GM19328 (cell line): ENCODE data around the gene CYP2E1.
A peak's percentile ranks its signal among the peaks of the same experiment; 100 is the strongest.
"Not testable (repeated sequence)": the region's sequence is repeated elsewhere in the genome, so short reads cannot be mapped to it uniquely, and the experiment has no call there.

Experiments
- ATAC-seq: cut with Tn5 transposase; IDR thresholded peaks from one replicate; pipeline ENCODE4 v1.9.1; 2021; ENCODE audit warnings: mild to moderate bottlenecking, moderate library complexity; ENCODE audit not compliant: unreplicated experiment

Gene CYP2E1

DNA sequence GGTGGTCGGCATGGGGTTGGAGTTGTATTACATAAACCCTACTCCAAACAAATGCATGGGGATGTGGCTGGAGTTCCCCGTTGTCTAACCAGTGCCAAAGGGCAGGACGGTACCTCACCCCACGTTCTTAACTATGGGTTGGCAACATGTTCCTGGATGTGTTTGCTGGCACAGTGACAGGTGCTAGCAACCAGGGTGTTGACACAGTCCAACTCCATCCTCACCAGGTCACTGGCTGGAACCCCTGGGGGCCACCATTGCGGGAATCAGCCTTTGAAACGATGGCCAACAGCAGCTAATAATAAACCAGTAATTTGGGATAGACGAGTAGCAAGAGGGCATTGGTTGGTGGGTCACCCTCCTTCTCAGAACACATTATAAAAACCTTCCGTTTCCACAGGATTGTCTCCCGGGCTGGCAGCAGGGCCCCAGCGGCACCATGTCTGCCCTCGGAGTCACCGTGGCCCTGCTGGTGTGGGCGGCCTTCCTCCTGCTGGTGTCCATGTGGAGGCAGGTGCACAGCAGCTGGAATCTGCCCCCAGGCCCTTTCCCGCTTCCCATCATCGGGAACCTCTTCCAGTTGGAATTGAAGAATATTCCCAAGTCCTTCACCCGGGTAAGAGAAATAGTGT, at the start of gene CYP2E1:
CYP2E1 (plus strand) TSS at position 407 of the 632 bp plus-strand sequence; CDS start at position 440, 33 bp downstream.
- no peak for ATAC-seq

DNA sequence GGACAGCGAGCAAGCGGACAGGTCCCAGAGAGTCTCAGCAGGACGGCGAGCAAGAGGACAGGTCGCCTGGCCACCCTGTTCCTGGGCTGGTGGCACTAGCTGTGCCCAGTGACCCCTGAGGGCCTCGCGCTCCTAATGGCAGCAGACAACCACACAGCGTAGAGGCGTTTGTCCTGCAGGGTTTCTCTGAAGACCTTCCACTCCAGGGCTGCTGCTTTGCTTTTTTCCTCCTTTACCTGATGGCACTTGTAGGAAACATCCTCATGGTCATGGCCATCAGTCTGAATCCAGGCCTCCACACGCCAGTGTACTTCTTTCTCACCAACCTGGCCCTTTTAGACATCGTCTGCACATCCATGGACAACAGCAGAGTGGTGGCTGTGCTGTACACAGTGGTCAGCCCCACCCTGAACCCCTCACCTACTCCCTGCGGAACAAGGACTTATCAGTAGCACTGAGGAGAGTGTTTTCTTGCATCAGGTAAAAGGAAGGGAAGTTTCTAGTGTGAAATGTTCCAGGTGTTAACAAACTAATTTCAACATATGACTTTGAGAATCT, 46.0 kb upstream of the CYP2E1 start:
- no peak for ATAC-seq

DNA sequence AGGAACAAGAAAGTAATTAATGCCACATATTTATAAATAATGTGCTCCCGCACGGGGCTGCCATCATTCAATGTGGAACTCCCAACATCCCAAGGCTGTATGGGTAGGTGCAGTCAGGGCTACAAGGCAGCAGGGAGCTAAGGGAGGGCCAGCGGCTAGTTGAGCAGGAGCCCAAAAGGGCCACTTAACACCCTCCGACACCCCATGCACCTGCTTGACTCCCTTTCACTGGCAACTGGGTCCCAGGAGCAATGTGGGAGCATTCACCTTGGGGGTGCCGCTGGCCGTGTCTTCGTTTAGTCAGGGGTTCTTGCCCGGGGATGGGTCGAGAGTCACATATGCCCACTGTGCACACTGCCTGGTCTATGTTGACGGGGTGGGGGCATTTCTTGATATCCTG, 45.5 kb upstream of the CYP2E1 start:
- ATAC-seq: no peak

DNA sequence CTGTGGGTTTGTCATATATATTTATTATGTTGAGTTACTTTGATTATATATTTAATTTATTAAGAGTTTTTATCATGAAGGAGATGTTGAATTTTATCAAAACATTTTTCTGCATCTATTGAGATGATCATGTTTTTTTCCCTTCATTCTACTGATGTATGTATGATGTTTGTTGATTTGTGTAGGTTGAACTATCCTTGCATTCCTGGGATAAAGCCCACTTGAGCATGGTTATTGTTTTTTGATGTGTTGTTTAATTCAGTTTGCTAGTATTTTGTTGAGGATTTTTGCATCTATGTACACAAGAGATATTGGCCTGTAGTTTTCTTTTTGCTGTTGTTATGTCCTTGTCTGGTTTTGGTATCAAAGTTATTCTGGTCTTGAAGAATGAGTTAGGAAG, 42.3 kb upstream of the CYP2E1 start:
- ATAC-seq: no peak

DNA sequence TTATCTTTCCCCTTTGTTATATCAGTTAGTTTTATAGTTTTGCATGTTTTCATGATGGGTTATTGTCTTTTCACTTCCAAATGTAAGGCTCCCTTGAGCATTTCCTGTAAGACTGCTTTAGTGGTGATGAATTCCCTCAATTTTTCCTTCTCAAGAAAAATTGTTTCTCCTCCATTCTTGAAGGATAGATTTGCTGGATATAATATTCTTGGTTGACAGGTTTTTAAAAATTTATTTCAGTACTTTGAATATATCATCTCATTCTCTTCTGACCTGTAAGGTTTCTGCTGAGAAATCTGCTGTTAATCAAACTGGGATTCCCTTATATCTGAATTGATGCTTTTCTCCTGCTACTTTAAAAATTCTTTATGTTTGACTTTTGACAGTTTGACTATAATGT, 40.1 kb upstream of the CYP2E1 start:
- no peak for ATAC-seq

DNA sequence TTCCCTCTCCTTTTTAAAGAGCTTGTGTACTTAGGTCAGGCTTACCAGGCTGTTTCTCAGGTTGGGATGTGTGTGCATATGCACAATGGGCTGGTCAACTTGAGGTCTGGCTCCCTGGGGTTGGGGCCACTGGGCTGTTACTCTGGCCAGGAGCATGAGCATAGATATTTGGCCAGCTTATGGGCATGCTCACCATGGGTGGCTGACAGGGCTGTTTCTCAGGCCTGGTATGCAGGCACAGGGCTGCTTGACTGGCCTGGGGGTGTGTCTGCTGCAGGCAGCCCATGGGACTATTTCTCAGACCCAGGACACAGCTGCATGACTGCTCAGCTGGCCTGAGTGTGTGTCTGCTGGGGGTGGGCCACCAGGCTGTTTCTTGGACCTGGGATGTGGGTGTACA, 38.8 kb upstream of the CYP2E1 start:
- no peak for ATAC-seq

DNA sequence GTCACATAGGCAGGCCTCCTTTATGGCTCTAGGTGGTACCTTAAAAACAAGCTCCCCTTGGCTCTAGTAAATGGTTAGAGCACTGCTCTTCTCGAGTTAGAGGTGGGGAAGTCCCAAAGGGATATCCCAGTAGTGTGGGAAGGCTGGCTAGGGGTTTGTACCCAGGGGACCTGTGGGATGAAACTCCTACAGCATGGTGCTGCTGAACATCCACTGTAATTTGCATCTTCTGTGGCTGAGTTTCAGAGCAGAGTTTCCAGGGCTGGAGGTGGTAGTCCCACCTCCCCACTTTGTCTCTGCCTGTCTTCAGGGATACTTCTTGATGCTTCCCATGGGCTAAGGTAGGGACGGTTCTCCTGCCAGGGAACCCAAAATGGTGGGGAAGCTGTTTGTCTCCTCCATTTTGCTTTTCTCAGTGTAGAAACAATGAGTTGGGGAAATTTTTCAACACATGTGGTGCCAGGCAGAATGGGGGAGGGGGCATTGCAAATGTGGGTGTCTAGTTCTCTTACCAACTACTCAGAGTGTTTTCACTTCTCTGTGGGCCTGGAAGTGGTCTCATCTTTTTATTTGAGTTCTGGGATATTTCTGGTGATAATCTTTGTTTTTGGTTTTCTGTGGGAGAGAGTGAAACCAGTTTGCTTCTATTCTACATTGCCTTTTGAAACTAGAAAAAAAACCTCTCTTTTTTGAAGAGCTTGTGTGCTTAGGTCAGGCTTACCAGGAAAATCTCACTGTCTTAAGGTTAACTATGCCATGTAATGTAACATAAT, 37.2 kb upstream of the CYP2E1 start:
- peak; percentile 48 for ATAC-seq

DNA sequence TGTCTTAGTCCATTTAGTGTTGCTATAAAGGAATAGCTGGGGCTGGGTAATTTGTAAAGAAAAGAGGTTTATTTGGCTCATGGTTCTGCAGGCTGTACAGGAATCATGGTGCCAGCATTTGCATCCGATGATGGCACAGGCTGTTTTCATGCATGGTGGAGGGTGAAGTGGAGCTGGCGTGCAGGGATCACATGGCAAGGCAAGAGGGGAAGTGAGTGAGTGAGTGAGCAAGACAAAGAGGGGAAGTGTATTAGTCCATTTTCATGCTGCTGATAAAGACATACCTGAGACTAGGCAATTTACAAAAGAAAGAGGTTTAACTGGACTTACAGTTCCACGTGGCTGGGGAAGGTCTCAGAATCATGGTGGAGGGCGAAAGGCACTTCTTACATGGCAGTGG, 33.6 kb upstream of the CYP2E1 start:
- ATAC-seq: not testable (repeated sequence)

DNA sequence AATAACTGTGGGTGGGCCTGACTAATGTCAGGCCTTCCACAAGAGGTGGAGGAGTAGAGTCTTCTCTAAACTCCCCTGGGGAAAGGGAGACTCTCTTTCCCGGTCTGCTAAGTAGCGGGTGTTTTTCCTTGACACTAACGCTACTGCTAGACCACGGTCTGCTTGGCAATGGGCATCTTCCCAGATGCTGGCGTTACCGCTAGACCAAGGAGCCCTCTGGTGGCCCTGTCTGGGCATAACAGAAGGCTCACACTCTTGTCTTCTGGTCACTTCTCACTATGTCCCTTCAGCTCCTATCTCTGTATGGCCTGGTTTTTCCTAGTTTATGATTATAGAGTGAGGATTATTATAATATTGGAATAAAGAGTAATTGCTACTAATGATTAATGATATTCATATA, 29.8 kb upstream of the CYP2E1 start:
- not testable (repeated sequence) for ATAC-seq

DNA sequence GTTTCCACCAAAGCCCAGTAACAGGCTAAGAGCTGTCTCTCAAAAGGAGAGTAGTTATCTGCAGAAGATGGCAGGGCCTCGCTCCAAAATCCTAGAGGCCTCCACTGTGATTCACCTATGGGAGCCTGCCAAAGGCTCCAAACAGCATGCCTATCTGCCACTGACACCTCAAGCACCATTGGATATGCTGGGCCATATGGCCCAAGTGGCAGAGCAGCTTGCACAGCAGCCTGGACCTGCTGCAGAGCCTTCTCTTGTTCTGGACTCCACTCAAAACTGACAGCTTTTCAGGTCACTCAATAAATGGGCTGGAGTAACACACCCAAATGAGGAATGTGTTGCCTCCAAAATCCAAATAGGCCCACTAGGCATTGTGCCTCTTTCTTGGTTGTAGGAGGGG, 28.0 kb upstream of the CYP2E1 start:
- ATAC-seq: not testable (repeated sequence)

DNA sequence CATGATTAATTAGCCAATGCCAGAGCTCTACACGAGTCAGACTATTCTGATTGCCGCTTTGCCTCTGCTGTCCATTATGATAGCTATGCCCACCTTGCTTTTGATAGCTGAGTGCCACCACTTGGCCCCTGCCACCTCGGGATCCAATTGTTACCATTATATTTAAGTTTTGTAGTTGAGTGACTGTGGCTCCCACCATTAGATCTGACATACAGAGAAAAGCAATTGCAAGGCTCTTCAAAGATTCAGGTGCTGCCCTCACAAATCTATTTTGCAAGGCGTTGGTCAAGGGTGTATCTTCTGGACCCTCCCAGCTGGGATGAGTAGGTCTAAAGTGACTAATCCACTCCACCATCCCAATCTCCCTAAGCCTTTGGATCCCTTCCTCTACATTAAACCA, 26.3 kb upstream of the CYP2E1 start:
- ATAC-seq: not testable (repeated sequence)

DNA sequence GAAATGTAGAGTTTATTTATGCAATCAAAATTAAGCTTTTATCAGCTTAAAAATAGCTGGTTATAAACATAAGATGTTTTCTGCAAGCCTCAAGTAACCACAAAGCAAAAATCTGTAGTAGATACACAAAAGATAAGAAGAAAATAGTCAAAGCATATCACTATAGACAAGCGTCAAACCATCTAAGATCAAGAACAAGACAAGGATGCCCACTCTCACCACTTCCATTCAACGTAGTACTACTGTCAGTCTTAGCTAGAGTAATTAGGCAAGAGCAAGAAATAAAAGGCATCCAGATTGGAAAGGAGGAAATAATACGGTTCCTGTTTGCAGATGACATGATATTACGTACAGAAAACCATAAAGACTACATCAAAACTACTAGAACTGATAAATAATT, 17.5 kb upstream of the CYP2E1 start:
- ATAC-seq: no peak

DNA sequence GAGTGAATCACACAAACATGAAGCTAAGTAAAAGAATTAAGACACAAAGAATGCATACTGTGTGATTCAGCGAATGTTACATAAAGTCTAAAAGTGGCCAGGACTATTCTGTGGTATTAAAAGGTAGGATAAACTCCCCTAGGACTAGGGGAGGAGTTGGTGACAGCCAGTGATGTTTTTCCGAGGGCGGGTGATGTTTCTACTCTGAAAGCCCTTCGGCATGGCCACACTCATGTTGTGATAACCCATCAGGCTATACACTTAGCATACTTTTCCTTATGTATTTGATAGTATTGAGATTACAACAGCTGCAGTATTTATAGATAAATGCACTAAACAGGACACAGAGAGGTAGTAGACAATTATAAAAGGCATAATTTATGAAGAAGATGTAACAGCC, 15.8 kb upstream of the CYP2E1 start:
- ATAC-seq: no peak

DNA sequence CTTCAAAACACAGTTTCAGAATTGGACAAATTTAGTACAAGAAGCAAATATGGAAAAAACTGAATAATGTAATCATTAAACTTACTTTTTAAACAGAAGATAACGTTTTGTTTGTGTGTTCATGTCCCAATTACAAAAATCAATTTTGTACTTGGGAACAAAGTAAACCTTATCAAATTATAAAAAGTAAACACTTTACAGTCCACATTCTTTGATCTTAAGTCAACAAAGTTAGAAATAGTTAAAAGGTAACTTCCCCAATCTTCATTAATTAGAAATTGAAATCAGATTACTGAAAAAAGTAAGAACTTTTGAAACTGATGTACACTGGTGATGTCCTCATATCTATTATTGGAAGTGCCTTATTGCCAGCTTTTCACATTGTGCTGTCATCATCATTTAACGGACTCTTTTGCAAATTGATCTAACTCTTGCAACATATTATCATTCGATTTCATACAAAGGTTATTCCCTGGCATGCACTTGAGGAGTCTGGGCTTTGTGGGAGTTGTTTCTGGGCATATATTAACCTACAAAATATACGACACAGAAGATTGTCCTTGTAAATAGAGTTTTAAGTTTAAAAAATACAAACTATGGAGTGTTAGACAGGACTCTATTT, 15.1 kb upstream of the CYP2E1 start:
- ATAC-seq: no peak

DNA sequence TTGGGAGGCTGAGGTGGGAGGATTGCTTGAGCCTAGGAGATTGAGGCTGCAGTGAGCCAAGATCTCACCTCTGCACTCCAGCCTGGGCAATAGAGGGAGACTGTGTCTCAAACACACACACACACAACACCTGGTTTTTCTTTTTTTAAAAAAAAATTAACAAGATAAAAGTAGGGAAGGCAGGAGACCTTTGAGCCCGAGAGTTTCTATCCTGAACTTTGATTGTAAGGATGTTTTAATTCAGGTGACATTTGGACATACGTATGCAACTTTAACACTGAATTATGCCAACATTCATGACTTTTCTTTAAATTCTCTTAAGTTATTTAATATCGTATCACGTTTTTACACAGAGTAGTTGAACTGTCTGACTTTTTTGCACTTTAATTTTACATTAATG, 11.7 kb upstream of the CYP2E1 start:
- no peak for ATAC-seq

DNA sequence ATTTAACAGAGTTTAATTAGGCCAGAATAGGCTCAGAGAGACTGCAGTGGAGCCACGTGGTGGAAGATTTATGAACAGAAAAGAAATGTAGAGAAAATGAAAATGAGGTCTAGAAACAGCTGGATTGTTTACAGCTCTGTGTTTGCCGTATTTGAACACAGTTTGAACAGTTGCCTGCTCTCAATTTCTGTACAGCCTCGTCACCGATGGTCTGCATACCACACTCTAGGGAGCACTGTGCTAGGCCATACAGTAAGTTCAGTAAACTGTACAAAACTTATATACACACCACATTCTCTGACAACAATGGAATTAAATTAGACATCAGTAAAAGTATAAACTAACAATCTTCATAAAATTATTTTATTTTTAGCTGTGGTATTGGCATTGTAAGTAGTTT, 11.1 kb upstream of the CYP2E1 start:
- ATAC-seq: no peak

DNA sequence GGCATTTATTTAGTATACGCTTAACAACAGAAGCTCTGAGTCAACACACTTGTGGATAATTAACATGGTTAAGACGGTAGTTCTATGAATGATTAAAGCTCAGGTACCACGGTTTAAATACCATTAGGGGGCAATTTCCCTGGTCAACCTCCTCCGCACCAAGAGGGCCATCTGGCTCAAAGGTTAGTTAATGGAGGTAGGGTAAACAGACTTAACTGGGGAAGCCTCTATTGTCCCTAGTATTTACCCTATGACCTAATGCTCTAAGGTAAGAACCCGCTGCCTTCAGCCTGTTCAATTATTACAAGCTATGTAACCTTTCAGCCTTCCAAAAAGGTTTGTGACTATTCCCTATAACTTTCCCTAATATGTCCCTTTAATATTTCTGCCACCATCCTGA, 8.6 kb upstream of the CYP2E1 start:
- ATAC-seq: not testable (repeated sequence)

DNA sequence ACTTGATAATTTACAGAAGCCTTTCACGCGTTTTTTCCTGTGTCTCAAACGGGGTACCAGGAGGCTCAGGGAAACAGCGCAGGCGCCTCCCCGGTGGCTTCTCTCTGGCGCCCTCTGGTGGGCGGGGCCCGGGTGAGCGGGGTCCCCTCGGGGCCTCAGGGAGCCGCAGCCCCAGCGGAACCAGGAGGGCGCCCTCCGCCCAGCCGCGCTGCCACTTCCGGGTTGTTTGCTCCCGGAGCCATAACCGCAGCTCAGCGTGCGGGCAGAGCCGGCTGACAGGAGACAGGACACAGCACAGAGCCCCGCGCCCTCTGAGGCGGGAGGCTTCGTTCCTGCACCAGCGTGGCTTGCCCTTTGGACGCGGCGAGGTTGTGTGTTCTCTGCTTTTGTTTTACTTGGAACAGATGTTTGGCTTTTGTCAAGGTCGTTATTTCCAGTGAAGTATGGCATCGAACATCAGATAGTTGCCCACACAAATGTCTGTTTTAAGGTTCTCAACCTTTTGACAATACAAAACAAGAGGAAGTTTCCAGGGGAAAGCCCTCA, 6.9 kb upstream of the CYP2E1 start:
- peak; percentile 68 for ATAC-seq

DNA sequence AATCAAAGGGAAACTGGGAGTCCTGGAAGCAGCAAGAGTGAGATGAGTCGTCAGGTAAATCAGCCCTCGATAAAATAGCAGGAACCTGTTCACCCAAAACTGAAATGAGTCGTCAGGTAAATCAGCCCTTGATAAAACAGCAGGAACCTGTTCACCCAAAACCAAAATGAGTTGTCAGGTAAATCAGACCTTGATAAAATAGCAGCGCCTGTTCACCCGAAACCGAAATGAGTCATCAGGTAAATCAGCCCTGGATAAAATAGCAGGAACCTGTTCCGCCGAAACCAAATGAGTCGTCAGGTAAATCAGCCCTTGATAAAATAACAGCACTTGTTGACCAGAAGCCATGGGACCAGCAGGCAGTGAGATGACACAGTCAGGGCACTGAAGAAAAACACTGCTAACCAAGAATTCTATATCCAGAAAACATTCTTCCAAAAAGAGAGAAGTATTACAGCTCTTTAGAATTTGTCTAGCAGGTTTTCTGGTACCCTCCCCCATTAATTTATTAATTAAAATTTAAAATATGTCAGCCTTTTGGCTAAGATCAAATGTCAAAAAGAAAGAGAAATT, 3.4 kb upstream of the CYP2E1 start:
- ATAC-seq: no peak

DNA sequence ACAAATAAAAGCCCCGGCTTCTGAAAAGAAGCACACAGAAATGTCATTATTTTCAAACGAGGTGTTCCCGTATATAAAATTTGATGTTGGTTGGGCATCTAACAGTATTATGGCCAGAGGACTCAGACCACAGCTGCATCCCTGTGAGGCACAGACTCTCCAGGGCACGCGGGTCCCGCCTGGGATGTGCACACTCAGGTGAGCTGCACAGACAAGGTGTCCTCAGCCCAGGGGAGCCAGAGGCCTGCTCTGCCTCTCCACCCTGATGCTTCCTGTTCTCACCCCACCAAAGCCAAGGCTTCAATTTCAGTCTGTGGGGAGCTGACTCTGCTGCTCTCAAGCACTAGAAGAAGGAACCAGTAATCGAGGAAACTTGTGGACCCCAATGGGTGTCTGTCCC, 1.7 kb upstream of the CYP2E1 start:
- ATAC-seq: no peak

DNA sequence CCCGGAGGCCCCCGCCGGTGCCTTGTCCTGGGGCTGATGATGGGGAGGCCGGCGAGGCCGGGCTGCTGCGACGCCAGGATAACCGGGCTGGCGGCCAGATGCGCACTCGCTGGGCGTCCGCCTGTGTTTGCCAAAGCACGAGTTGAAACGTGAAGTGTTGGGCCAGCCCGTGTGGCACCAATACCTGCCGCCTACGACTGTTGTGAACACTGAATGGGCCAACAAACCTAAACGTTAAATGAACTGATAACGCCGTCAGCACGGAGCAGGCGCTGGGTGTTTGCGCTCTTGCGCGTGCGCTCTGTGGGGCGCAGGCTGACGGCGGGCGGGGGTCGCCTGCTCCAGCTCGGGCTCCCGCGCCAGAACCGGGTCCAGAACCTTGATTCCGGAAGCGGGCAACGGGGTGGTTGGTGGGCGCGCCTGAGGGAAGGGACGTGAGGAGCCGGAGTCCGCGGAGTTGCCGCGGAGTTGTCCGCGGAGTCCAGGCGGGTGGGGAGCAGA, 658 bp downstream of the CYP2E1 start:
- ATAC-seq: no peak
